ENCODE data around the gene ACTN1.

ACTN1 gene

GRCh38 chr14:68919129-68919927, 59.8 kb downstream of the ACTN1 start:
- Mint-ChIP-seq H3K27me3 (no peaks in the 10 kb centered on the region), H3K4me1 (ENCODE audit: low read depth) (peaks cover 64% of the 10 kb centered on the region), H3K36me3 (peaks cover 13% of the 10 kb centered on the region), H3K27ac (peak overlapping the region; percentile 75), H3K9me3 (ENCODE audit: low read depth) (no peaks in the 10 kb centered on the region), H3K4me3 (peak overlapping the region; percentile 42)

- peak overlapping the region; percentile 75 for H3K27ac Mint-ChIP-seq
- H3K4me1 Mint-ChIP-seq (ENCODE audit: low read depth), result peaks cover 59% of the 10 kb centered on the region
- no peaks in the 10 kb centered on the region for H3K9me3 Mint-ChIP-seq (ENCODE audit: low read depth)
- peak overlapping the region; percentile 42 for H3K4me3 Mint-ChIP-seq
- peaks cover 9% of the 10 kb centered on the region for H3K36me3 Mint-ChIP-seq
- H3K27me3 Mint-ChIP-seq, result no peaks in the 10 kb centered on the region
Observed at GRCh38 chr14:68918612-68919011, 60.5 kb downstream of the ACTN1 start.

- H3K4me3 Mint-ChIP-seq, result no peak overlapping the region
- H3K27ac Mint-ChIP-seq, result peak overlapping the region; percentile 75
- H3K9me3 Mint-ChIP-seq (ENCODE audit: low read depth), result no peaks in the 10 kb centered on the region
- peaks cover 66% of the 10 kb centered on the region for H3K4me1 Mint-ChIP-seq (ENCODE audit: low read depth)
- H3K27me3 Mint-ChIP-seq, result no peaks in the 10 kb centered on the region
- H3K36me3 Mint-ChIP-seq, result peaks cover 9% of the 10 kb centered on the region
Observed at GRCh38 chr14:68916358-68916941, 62.7 kb downstream of the ACTN1 start.

- peaks cover 12% of the 10 kb centered on the region for H3K36me3 Mint-ChIP-seq
- no peaks in the 10 kb centered on the region for H3K27me3 Mint-ChIP-seq
- no peak overlapping the region for H3K4me3 Mint-ChIP-seq
- H3K4me1 Mint-ChIP-seq (ENCODE audit: low read depth), result peaks cover 58% of the 10 kb centered on the region
- H3K27ac Mint-ChIP-seq, result peak overlapping the region; percentile 80
- H3K9me3 Mint-ChIP-seq (ENCODE audit: low read depth), result no peaks in the 10 kb centered on the region
Observed at GRCh38 chr14:68913516-68913915, 65.6 kb downstream of the ACTN1 start.

- Mint-ChIP-seq H3K4me1 (ENCODE audit: low read depth) (peaks cover 49% of the 10 kb centered on the region), H3K27ac (peak overlapping the region; percentile 82), H3K9me3 (ENCODE audit: low read depth) (no peaks in the 10 kb centered on the region), H3K27me3 (no peaks in the 10 kb centered on the region), H3K36me3 (peaks cover 7% of the 10 kb centered on the region), H3K4me3 (no peak overlapping the region)
Observed at GRCh38 chr14:68911594-68912227, 67.4 kb downstream of the ACTN1 start.

GRCh38 chr14:68910540-68910939, 68.6 kb downstream of the ACTN1 start:
- H3K36me3 Mint-ChIP-seq, result peaks cover 4% of the 10 kb centered on the region
- peaks cover 47% of the 10 kb centered on the region for H3K4me1 Mint-ChIP-seq (ENCODE audit: low read depth)

GRCh38 chr14:68908803-68909202, 70.3 kb downstream of the ACTN1 start:
- H3K27me3 Mint-ChIP-seq, result no peaks in the 10 kb centered on the region
- H3K27ac Mint-ChIP-seq, result no peak overlapping the region
- H3K36me3 Mint-ChIP-seq, result peaks cover 3% of the 10 kb centered on the region
- no peaks in the 10 kb centered on the region for H3K9me3 Mint-ChIP-seq (ENCODE audit: low read depth)
- no peak overlapping the region for H3K4me3 Mint-ChIP-seq
- peaks cover 41% of the 10 kb centered on the region for H3K4me1 Mint-ChIP-seq (ENCODE audit: low read depth)

More at GRCh38 chr14:68910540-68910939, 68.6 kb downstream of the ACTN1 start:
- H3K4me3 Mint-ChIP-seq, result no peak overlapping the region
- H3K27me3 Mint-ChIP-seq, result no peaks in the 10 kb centered on the region
- H3K27ac Mint-ChIP-seq, result peak overlapping the region; percentile 92
- no peaks in the 10 kb centered on the region for H3K9me3 Mint-ChIP-seq (ENCODE audit: low read depth)

- H3K36me3 Mint-ChIP-seq, result peaks cover 3% of the 10 kb centered on the region
- no peak overlapping the region for H3K4me3 Mint-ChIP-seq
- no peak overlapping the region for H3K27ac Mint-ChIP-seq
- no peaks in the 10 kb centered on the region for H3K27me3 Mint-ChIP-seq
- peaks cover 35% of the 10 kb centered on the region for H3K4me1 Mint-ChIP-seq (ENCODE audit: low read depth)
- H3K9me3 Mint-ChIP-seq (ENCODE audit: low read depth), result no peaks in the 10 kb centered on the region
Observed at GRCh38 chr14:68908201-68908600, 70.9 kb downstream of the ACTN1 start.

GRCh38 chr14:68906439-68906838, 72.7 kb downstream of the ACTN1 start:
- H3K36me3 Mint-ChIP-seq, result peaks cover 3% of the 10 kb centered on the region
- no peaks in the 10 kb centered on the region for H3K9me3 Mint-ChIP-seq (ENCODE audit: low read depth)
- H3K4me1 Mint-ChIP-seq (ENCODE audit: low read depth), result peaks cover 17% of the 10 kb centered on the region
- H3K27ac Mint-ChIP-seq, result no peak overlapping the region
- no peak overlapping the region for H3K4me3 Mint-ChIP-seq
- H3K27me3 Mint-ChIP-seq, result no peaks in the 10 kb centered on the region

GRCh38 chr14:68905107-68905895, 73.8 kb downstream of the ACTN1 start:
- peaks cover 11% of the 10 kb centered on the region for H3K4me1 Mint-ChIP-seq (ENCODE audit: low read depth)
- H3K27me3 Mint-ChIP-seq, result no peaks in the 10 kb centered on the region
- no peak overlapping the region for H3K27ac Mint-ChIP-seq
- no peaks in the 10 kb centered on the region for H3K9me3 Mint-ChIP-seq (ENCODE audit: low read depth)
- no peak overlapping the region for H3K4me3 Mint-ChIP-seq
- H3K36me3 Mint-ChIP-seq, result peaks cover 3% of the 10 kb centered on the region

- Mint-ChIP-seq H3K27me3 (no peaks in the 10 kb centered on the region), H3K9me3 (ENCODE audit: low read depth) (no peaks in the 10 kb centered on the region), H3K36me3 (peaks cover 12% of the 10 kb centered on the region), H3K4me3 (no peak overlapping the region), H3K27ac (no peak overlapping the region), H3K4me1 (ENCODE audit: low read depth) (peaks cover 27% of the 10 kb centered on the region)
Observed at GRCh38 chr14:68902357-68902756, 76.7 kb downstream of the ACTN1 start.

- peaks cover 30% of the 10 kb centered on the region for H3K4me1 Mint-ChIP-seq (ENCODE audit: low read depth)
- H3K36me3 Mint-ChIP-seq, result peaks cover 14% of the 10 kb centered on the region
- peak overlapping the region; percentile 90 for H3K27ac Mint-ChIP-seq
- H3K27me3 Mint-ChIP-seq, result no peaks in the 10 kb centered on the region
- no peak overlapping the region for H3K4me3 Mint-ChIP-seq
- no peaks in the 10 kb centered on the region for H3K9me3 Mint-ChIP-seq (ENCODE audit: low read depth)
Observed at GRCh38 chr14:68899033-68899603, 80.0 kb downstream of the ACTN1 start.

GRCh38 chr14:68898248-68899032, 80.7 kb downstream of the ACTN1 start:
- Mint-ChIP-seq H3K27ac (peak overlapping the region; percentile 90), H3K4me3 (no peak overlapping the region), H3K4me1 (ENCODE audit: low read depth) (peaks cover 30% of the 10 kb centered on the region), H3K27me3 (no peaks in the 10 kb centered on the region), H3K36me3 (peaks cover 14% of the 10 kb centered on the region), H3K9me3 (ENCODE audit: low read depth) (no peaks in the 10 kb centered on the region)
